BJ (cell line): ENCODE results near the gene SHANK1. TPM values are rescaled to one million over a fixed set of nuclear protein-coding genes. Genes with fewer than 3 reads are reported as not detected.
A peak's percentile ranks its signal among the peaks of the same experiment; 100 is the strongest.

Source experiments
- CTCF ChIA-PET: fragments of 350-600 bp; formaldehyde crosslinking; extraction: SDS; loops from one replicate; lab custom pipeline; 2021; ENCODE audit warnings: antibody characterized with exemption, inconsistent platforms; lab: Yijun Ruan, JAX
- POLR2A ChIA-PET: fragments of 300-600 bp; sonication (Branson Sonifier 250); formaldehyde crosslinking; extraction: SDS; loops from one replicate; lab custom pipeline; 2021; ENCODE audit warnings: antibody characterized with exemption; lab: Charles Lee
- DNase-seq: peaks from one replicate; pipeline ENCODE4 v3.0.0-alpha.2; 2011; ENCODE audit warnings: low read depth
- H3K27me3 ChIP-seq: 2 replicates; pipeline ENCODE4 v1.6.0; 2011; ENCODE audit warnings: low read length; ENCODE audit not compliant: control insufficient read depth, insufficient read depth
- H3K36me3 ChIP-seq: 2 replicates; pipeline ENCODE4 v1.5.1; 2011; ENCODE audit warnings: low read length; ENCODE audit not compliant: control insufficient read depth, insufficient read depth
- H3K4me3 ChIP-seq: 2 replicates; pipeline ENCODE4 v1.5.1; 2011; ENCODE audit warnings: low read depth, mild to moderate bottlenecking, control low read depth, low read length
- CTCF ChIP-seq: IDR thresholded peaks from 2 replicates; pipeline ENCODE4 v1.5.1; 2011; ENCODE audit warnings: low read depth, mild to moderate bottlenecking, control low read depth, inconsistent platforms, low read length, moderate library complexity; ENCODE audit not compliant: insufficient read depth
- polyA plus RNA-seq: library from polyadenylated mRNA; depleted of rRNA; stranded (reverse); fragments of >200 nt; gene quantifications from 2 replicates; pipeline ENCODE4 v1.2.3, GENCODE V29; 2011

The SHANK1 gene
- polyA plus RNA-seq, 1 experiment = 1.8 TPM

GRCh38 chr19:50639121-50640112, 80.2 kb downstream of the SHANK1 start, which contains the start of gene SYT3:
Gene SYT3 (minus strand): TSS chr19:50639881. CDS start chr19:50637411, 2,470 bp downstream.
- CTCF ChIA-PET = interaction anchor here (0.7 kb wide), 1 partner anchor 10 kb away, joined by 3 read pairs; the partner anchor contains the start of gene C19orf81
- H3K27me3 ChIP-seq = peaks cover 13% of the 10 kb centered on the region
- no peak for DNase-seq
- POLR2A ChIA-PET = no interaction called here
- no peaks in the 10 kb centered on the region for H3K36me3 ChIP-seq
- TF ChIP-seq CTCF = no peak
- H3K4me3 ChIP-seq = peak within 1 kb of the TSS; percentile 51

- ChIA-PET POLR2A (no interaction called here), CTCF (interaction anchor here (0.7 kb wide), 1 partner anchor 11 kb away, joined by 3 read pairs; the partner anchor contains the start of gene C19orf81)
- Histone ChIP-seq H3K4me3 (no peak overlapping the region), H3K36me3 (no peaks in the 10 kb centered on the region), H3K27me3 (peaks cover 13% of the 10 kb centered on the region)
- DNase-seq = no peak
- no peak for TF ChIP-seq CTCF
Observed at GRCh38 chr19:50638600-50638999, 81.0 kb downstream of the SHANK1 start.

DNA sequence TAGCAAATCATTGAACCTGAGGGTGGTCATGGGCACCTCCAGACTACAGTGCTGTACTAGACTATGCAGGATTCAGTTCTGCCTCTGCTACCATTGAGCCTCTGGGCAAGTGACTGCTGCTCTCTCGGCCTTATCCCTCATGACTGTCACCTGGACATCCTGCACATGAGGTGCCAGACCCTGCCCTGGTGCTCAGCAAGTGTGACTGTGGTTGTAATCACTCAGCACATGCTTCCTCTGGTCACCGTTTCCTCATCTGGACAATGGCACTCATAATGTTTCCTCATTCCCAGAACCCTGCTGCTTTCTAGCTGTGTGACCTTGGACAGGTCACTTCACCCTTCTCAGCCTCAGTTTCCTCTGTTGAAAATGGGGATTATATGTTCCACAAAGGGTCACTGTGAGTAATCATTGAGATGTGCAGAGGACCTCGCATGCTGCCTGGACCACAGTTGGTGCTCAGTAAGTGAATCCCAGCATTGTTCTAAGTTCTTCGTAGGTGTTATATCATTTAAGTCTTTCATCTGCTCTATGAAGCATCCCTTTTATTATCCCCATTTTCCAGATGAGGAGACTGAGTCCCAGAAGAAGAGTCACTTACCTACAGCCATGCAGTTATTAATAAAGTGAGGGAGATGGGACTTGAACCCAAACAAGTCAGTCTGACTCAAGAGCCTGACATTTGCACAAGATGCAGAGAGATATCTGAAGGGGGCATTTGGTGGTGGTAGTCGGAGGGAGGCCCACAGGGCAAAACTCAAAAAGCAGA, 83.1 kb downstream of the SHANK1 start:
- Histone ChIP-seq H3K27me3 (peaks cover 13% of the 10 kb centered on the region), H3K36me3 (no peaks in the 10 kb centered on the region), H3K4me3 (no peak overlapping the region)
- ChIA-PET CTCF (no interaction called here), POLR2A (no interaction called here)
- DNase-seq = no peak
- no peak for TF ChIP-seq CTCF

GRCh38 chr19:50633973-50634372, 85.6 kb downstream of the SHANK1 start:
- DNase-seq = no peak
- Histone ChIP-seq H3K4me3 (no peak overlapping the region), H3K27me3 (peaks cover 6% of the 10 kb centered on the region), H3K36me3 (no peaks in the 10 kb centered on the region)
- ChIA-PET CTCF (no interaction called here), POLR2A (no interaction called here)
- TF ChIP-seq CTCF = no peak

- ChIA-PET CTCF (no interaction called here), POLR2A (no interaction called here)
- TF ChIP-seq CTCF = no peak
- H3K36me3 ChIP-seq = no peaks in the 10 kb centered on the region
- H3K4me3 ChIP-seq = no peak overlapping the region
- peaks cover 3% of the 10 kb centered on the region for H3K27me3 ChIP-seq
- no peak for DNase-seq
Observed at GRCh38 chr19:50633359-50633758, 86.2 kb downstream of the SHANK1 start.
